Calu3 (cell line): Measurements from ENCODE around the gene BCAS3. TPM values are rescaled to one million over a fixed set of nuclear protein-coding genes. Genes with fewer than 3 reads are reported as not detected.

Experiments
- BruUV-seq: library from RNA; stranded (reverse); fragments of 400-500 nt; replicated peaks from 2 replicates; lab custom pipeline; 2021; lab: Mats Ljungman, UMichigan
- CTCF ChIA-PET: fragments of 300-600 bp; sonication (Branson Sonifier 250); formaldehyde crosslinking; loops from one replicate; lab custom pipeline; 2022; ENCODE audit warnings: antibody characterized with exemption; lab: Charles Lee
- DNase-seq: peaks from one replicate; pipeline ENCODE4 v3.0.0; 2022
- H3K27ac Mint-ChIP-seq: one replicate; pipeline ENCODE4 v1.8.0; 2022; ENCODE audit warnings: mixed read lengths; ENCODE audit not compliant: unreplicated experiment
- H3K27me3 Mint-ChIP-seq: one replicate; pipeline ENCODE4 v1.8.0; 2022; ENCODE audit warnings: mixed read lengths; ENCODE audit not compliant: unreplicated experiment
- H3K36me3 Mint-ChIP-seq: one replicate; pipeline ENCODE4 v1.8.0; 2022; ENCODE audit warnings: mild to moderate bottlenecking, moderate library complexity, mixed read lengths; ENCODE audit not compliant: insufficient read depth, unreplicated experiment
- H3K4me1 Mint-ChIP-seq: one replicate; pipeline ENCODE4 v1.8.0; 2022; ENCODE audit warnings: mild to moderate bottlenecking, low read depth, mixed read lengths; ENCODE audit not compliant: unreplicated experiment
- H3K4me3 Mint-ChIP-seq: one replicate; pipeline ENCODE4 v1.8.0; 2022; ENCODE audit warnings: mild to moderate bottlenecking, low read depth, moderate library complexity, mixed read lengths; ENCODE audit not compliant: unreplicated experiment
- H3K9me3 Mint-ChIP-seq: one replicate; pipeline ENCODE4 v1.8.0; 2022; ENCODE audit warnings: low read depth, mixed read lengths; ENCODE audit not compliant: unreplicated experiment
- intact Hi-C: fragments of 100-400 bp; cut with micrococcal nuclease; formaldehyde crosslinking; loops from one replicate; pipeline ENCODE4 v1.10.0; 2022; ENCODE audit not compliant: unreplicated experiment
- total RNA-seq: library from RNA; stranded (reverse); gene quantifications from 2 replicates; pipeline ENCODE4 v1.2.3, GENCODE V29; 2022
- TF ChIP-seq, protein P1 (sequence below): fragments of 200-600 bp; IDR thresholded peaks from one replicate; pipeline ENCODE4 v1.8.0; 2022; ENCODE audit warnings: antibody characterized with exemption; ENCODE audit not compliant: unreplicated experiment

BCAS3 gene
- total RNA-seq, 1 experiment from 2014 or later, result 10.9 TPM

DNA sequence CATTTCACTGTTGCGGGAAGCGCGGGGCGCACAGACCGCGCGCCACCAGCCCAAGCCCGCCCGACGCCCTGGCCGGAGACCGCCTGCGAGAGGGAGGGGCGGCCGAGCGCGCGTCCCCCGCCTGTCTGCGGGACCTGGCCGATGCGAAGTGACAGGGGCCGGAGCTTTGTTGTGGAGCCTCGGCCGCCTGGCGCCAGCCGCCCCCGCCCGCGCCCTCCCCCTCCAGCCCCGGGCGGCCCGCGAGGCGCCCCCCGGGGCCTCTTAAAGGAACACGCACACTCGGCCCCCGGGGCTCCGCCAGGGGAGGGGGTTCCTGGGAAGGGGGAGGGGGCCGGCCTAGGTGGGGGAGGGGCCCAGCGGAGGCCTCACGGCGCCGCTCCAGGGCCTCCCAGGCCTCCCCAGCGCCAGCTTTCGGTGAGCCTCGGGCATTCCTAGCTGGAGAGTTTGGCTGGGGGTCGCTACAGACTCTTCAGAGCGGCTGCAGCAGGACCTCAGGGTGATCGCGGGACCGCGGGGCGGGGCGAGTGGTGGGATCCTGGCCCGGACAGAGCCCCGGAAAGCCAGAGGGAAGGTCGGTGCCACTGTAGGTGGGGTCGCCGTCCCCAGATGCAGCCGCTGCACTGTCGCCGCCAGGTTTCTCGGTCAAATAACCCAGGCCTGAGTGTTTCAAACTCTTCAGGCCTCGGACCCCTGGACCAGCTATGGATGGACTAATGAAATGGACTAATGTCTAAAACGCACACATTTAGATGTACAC is 719.6 kb downstream of the BCAS3 start:
- Mint-ChIP-seq H3K36me3 (peaks cover 6% of the 10 kb centered on the region), H3K4me3 (no peak overlapping the region), H3K27ac (no peak overlapping the region), H3K27me3 (peaks cover 47% of the 10 kb centered on the region), H3K4me1 (no peaks in the 10 kb centered on the region), H3K9me3 (no peaks in the 10 kb centered on the region)
- no TSS peak for BruUV-seq
- TF ChIP-seq, protein P1, sequence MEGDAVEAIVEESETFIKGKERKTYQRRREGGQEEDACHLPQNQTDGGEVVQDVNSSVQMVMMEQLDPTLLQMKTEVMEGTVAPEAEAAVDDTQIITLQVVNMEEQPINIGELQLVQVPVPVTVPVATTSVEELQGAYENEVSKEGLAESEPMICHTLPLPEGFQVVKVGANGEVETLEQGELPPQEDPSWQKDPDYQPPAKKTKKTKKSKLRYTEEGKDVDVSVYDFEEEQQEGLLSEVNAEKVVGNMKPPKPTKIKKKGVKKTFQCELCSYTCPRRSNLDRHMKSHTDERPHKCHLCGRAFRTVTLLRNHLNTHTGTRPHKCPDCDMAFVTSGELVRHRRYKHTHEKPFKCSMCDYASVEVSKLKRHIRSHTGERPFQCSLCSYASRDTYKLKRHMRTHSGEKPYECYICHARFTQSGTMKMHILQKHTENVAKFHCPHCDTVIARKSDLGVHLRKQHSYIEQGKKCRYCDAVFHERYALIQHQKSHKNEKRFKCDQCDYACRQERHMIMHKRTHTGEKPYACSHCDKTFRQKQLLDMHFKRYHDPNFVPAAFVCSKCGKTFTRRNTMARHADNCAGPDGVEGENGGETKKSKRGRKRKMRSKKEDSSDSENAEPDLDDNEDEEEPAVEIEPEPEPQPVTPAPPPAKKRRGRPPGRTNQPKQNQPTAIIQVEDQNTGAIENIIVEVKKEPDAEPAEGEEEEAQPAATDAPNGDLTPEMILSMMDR, result no peak
- intact Hi-C loops, result loop anchor here (10.0 kb wide), 1 partner anchor 672 kb away; no protein-coding TSS in a partner anchor
- DNase-seq, result no peak
- CTCF ChIA-PET, result no interaction called here

DNA sequence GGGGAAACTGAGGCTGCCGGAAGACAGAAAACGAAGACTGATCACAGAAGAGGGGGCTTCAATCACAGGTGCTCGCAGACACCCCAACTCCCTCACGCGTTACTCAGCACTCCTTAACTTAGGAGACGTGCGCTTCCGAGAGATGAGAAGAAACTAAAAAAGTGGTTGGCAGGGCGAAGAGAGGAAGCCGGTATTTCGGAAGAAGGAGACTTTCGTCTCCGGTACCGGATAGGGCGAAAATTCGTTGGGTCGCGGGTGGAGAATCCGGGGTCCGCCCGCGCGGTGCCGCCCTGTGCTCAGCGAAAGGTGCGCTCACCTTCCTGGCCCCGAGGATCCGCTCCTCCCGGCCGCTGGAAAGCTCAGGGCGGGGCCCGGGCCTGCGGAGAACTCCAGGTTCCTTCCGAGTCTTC is 721.1 kb downstream of the BCAS3 start:
- Mint-ChIP-seq H3K27ac (no peak overlapping the region), H3K27me3 (peaks cover 58% of the 10 kb centered on the region), H3K4me3 (peak overlapping the region; percentile 66), H3K36me3 (peaks cover 11% of the 10 kb centered on the region), H3K4me1 (no peaks in the 10 kb centered on the region), H3K9me3 (no peaks in the 10 kb centered on the region)
- TF ChIP-seq, protein P1, result no peak
- no peak for DNase-seq
- CTCF ChIA-PET, result no interaction called here
- intact Hi-C loops, result loop anchor here (10.0 kb wide), 1 partner anchor 674 kb away; no protein-coding TSS in a partner anchor
- no TSS peak for BruUV-seq

DNA sequence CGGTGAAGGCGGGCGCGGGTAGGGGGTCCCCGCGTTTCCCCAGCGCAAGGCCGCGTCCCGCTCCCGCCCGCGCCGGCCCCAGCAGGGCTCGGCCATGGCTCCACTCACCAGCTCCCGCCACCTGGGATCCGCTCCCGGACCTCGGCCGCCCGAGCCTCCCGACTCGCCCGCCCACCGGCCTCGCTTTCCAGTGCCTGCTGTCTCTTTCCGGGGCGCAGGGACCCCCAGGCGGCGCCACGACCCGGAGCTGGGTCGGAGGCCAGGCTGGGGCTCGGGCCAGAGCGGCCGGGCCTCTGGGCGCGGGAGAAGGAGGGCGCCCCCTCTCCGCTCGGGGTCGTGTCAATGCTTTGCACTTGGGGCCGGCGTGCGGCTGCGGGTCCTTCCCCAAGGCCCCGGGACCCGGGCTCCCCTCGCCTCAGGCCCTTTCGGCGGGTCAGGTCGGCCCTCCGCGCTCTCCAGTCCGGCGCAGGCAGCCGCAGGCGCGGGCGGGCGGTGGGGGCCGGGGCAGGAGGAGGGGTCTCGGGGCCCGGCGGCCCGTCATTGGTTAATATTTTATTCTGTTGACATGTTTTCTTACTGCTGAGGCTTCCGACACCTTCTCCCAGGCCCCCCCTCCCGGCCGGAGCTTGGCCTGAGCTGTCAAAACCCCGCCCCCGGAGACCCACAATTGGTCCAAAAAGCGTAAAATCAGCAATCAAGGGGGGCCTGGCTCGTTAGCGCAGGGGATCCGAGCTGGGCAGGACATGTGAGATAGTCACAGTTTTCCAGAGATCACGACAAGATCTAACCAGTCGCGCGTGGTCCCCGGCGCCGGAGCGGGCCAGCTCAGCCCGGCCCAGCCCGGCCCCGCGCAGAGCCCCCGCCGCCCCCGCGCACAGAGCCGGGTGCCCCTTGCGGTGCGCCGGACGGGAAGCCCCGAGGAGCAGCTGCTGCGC is 721.7 kb downstream of the BCAS3 start, which contains the start of gene TBX2:
TSS of gene TBX2 (plus strand) at position 713 of the 935 bp plus-strand sequence. CDS start 334 bp downstream, outside the sequence.
- peak; percentile 56 for DNase-seq
- H3K4me3 Mint-ChIP-seq, result peak within 1 kb of the TSS; percentile 66
- CTCF ChIA-PET, result no interaction called here
- H3K27ac Mint-ChIP-seq, result no peak within 1 kb of the TSS
- H3K36me3 Mint-ChIP-seq, result peaks cover 11% of the 10 kb centered on the region
- no peaks in the 10 kb centered on the region for H3K9me3 Mint-ChIP-seq
- TF ChIP-seq, protein P1, result no peak
- H3K27me3 Mint-ChIP-seq, result peaks cover 58% of the 10 kb centered on the region
- intact Hi-C loops, result loop anchor here (10.0 kb wide), 1 partner anchor 675 kb away; no protein-coding TSS in a partner anchor
- BruUV-seq, result no TSS peak
- H3K4me1 Mint-ChIP-seq, result no peaks in the 10 kb centered on the region

DNA sequence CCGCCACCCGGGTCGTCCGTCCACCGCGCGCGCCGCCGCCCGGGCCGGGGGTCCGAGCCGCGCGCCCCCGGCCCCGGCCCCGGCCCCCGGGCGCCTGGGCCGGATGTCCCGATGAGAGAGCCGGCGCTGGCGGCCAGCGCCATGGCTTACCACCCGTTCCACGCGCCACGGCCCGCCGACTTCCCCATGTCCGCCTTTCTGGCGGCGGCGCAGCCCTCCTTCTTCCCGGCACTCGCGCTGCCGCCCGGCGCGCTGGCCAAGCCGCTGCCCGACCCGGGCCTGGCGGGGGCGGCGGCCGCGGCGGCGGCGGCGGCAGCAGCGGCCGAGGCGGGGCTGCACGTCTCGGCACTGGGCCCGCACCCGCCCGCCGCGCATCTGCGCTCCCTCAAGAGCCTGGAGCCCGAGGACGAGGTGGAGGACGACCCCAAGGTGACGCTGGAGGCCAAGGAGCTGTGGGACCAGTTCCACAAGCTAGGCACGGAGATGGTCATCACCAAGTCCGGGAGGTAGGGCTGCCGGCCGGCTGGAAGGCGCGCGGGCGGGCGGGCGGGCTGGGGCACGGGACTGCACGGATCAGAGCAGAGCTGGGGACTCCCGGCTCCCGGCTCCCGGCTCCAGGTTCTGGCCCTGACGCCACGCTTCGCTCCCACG is 722.5 kb downstream of the BCAS3 start:
- Mint-ChIP-seq H3K36me3 (peaks cover 11% of the 10 kb centered on the region), H3K4me3 (peak overlapping the region; percentile 66), H3K9me3 (no peaks in the 10 kb centered on the region), H3K4me1 (no peaks in the 10 kb centered on the region), H3K27ac (no peak overlapping the region), H3K27me3 (peaks cover 54% of the 10 kb centered on the region)
- intact Hi-C loops, result no loop called here
- CTCF ChIA-PET, result no interaction called here
- no TSS peak for BruUV-seq
- TF ChIP-seq, protein P1, result no peak
- peak; percentile 15 for DNase-seq
